A549 (cell line): Measurements from ENCODE around the gene ZCWPW1. TPM values are rescaled to one million over a fixed set of nuclear protein-coding genes. Genes with fewer than 3 reads are reported as not detected.

Source experiments
- ATAC-seq, 2 experiments: fragments of 200-7000 bp in 1 of 2; fragments of >200 bp in 1 of 2; cut with Nextera tagmentation in 1 of 2; cut with Tn5 transposase in 1 of 2; 3 replicates each; pipeline versions ENCODE4 v1.8.0 to v1.9.1; 2018 to 2020; ENCODE audit warnings: mild to moderate bottlenecking in 1 of 2, moderate library complexity in 1 of 2
- CTCF ChIA-PET: fragments of 300-600 bp; sonication (Branson Sonifier 250); formaldehyde crosslinking; extraction: SDS; loops from one replicate; lab custom pipeline; 2021; ENCODE audit warnings: antibody characterized with exemption, inconsistent platforms; lab: Yijun Ruan, JAX
- POLR2A ChIA-PET: fragments of 350-600 bp; formaldehyde crosslinking; extraction: SDS; loops from one replicate; lab custom pipeline; 2021; ENCODE audit warnings: antibody characterized with exemption, inconsistent platforms; lab: Yijun Ruan, JAX
- DNase-seq, 2 experiments: peaks; one replicate each; pipeline versions ENCODE4 v3.0.0 to v3.0.0-alpha.2; 2011 to 2016; ENCODE audit warnings: low read depth in 1 of 2, low spot score in 1 of 2
- FAIRE-seq: peaks from 2 replicates; lab custom pipeline; 2011; peaks lifted over from hg19 to GRCh38; lab: Jason Lieb, UNC
- H3K27ac ChIP-seq, 2 experiments: fragments of >200 bp; sonication (Bioruptor Twin); formaldehyde crosslinking; 3 replicates each; pipeline ENCODE4 v1.5.1; 2016 to 2017
- H3K4me1 ChIP-seq: fragments of >200 bp; sonication (Bioruptor Twin); formaldehyde crosslinking; 3 replicates; pipeline ENCODE4 v1.6.1; 2016
- H3K4me2 ChIP-seq: fragments of >200 bp; sonication (Bioruptor Twin); formaldehyde crosslinking; 3 replicates; pipeline ENCODE4 v1.6.1; 2016
- H3K4me3 ChIP-seq: fragments of >200 bp; sonication (Bioruptor Twin); formaldehyde crosslinking; 3 replicates; pipeline ENCODE4 v1.5.1; 2016
- H3K9me3 ChIP-seq: fragments of >200 bp; sonication (Bioruptor Twin); formaldehyde crosslinking; 3 replicates; pipeline ENCODE4 v1.6.1; 2016
- ATOH8 ChIP-seq: fragments of 250-450 bp; sonication (Bioruptor Pico); IDR thresholded peaks from 2 replicates; pipeline ENCODE4 v1.5.0; 2020; ENCODE audit warnings: low read depth, mild to moderate bottlenecking, moderate library complexity
- BHLHE40 ChIP-seq: IDR thresholded peaks from 2 replicates; pipeline ENCODE4 v1.6.1; 2012; ENCODE audit warnings: low read depth, low read length, inconsistent platforms
- CBX8 ChIP-seq: fragments of 200-600 bp; sonication (generic); IDR thresholded peaks from 2 replicates; pipeline ENCODE4 v1.6.1; 2016
- CEBPB ChIP-seq, 2 experiments: fragments of >200 bp in 1 of 2; sonication (Bioruptor Twin) in 1 of 2; formaldehyde crosslinking in 1 of 2; IDR thresholded peaks; 2 replicates each; pipeline ENCODE4 v1.6.1; 2012 to 2016
- CHD2 ChIP-seq: fragments of 150-350 bp; IDR thresholded peaks from 2 replicates; pipeline ENCODE4 v1.6.1; 2014; ENCODE audit warnings: low read length; ENCODE audit not compliant: partially characterized antibody
- CHD4 ChIP-seq: fragments of 200-600 bp; sonication (generic); IDR thresholded peaks from 2 replicates; pipeline ENCODE4 v1.6.1; 2016; ENCODE audit warnings: antibody characterized with exemption, mild to moderate bottlenecking, borderline replicate concordance
- E2F6 ChIP-seq: IDR thresholded peaks from 2 replicates; pipeline ENCODE4 v1.6.1; 2012; ENCODE audit warnings: low read depth, borderline replicate concordance
- EHF ChIP-seq: fragments of 250-450 bp; sonication (Bioruptor Pico); IDR thresholded peaks from 2 replicates; pipeline ENCODE4 v1.5.0; 2020; ENCODE audit warnings: mild to moderate bottlenecking
- ELK1 ChIP-seq: fragments of 150-350 bp; IDR thresholded peaks from 2 replicates; pipeline ENCODE4 v1.6.1; 2014; ENCODE audit warnings: low read depth, mild to moderate bottlenecking, low read length
- ESRRA ChIP-seq: fragments of 150-350 bp; IDR thresholded peaks from 2 replicates; pipeline ENCODE4 v1.6.1; 2014; ENCODE audit warnings: mild to moderate bottlenecking, low read length, borderline replicate concordance
- FOSB ChIP-seq: fragments of 250-450 bp; sonication (Bioruptor Pico); IDR thresholded peaks from 2 replicates; pipeline ENCODE4 v1.5.0; 2020; ENCODE audit warnings: mild to moderate bottlenecking, moderate library complexity
- HDAC2 ChIP-seq: fragments of 200-600 bp; sonication (generic); IDR thresholded peaks from 2 replicates; pipeline ENCODE4 v1.6.1; 2016
- HOXA7 ChIP-seq: fragments of 250-450 bp; sonication (Bioruptor Pico); IDR thresholded peaks from 2 replicates; pipeline ENCODE4 v1.5.0; 2020; ENCODE audit warnings: mild to moderate bottlenecking, moderate library complexity
- JUNB ChIP-seq: fragments of >200 bp; sonication (Bioruptor Twin); formaldehyde crosslinking; IDR thresholded peaks from 2 replicates; pipeline ENCODE4 v1.6.1; 2016
- KDM5A ChIP-seq: fragments of 200-600 bp; sonication (generic); IDR thresholded peaks from 2 replicates; pipeline ENCODE4 v1.6.1; 2016; ENCODE audit warnings: antibody characterized with exemption, mild to moderate bottlenecking
- MAFK ChIP-seq: fragments of 450-650 bp; IDR thresholded peaks from 2 replicates; pipeline ENCODE4 v1.6.1; 2014; ENCODE audit not compliant: partially characterized antibody
- NR3C1 ChIP-seq: fragments of >200 bp; sonication (Bioruptor Twin); formaldehyde crosslinking; IDR thresholded peaks from 3 replicates; pipeline ENCODE4 v1.6.1; 2017
- PBX3 ChIP-seq: IDR thresholded peaks from 2 replicates; pipeline ENCODE4 v1.6.1; 2012
- RAD21 ChIP-seq, 2 experiments: fragments of >200 bp in 1 of 2; sonication (Bioruptor Twin) in 1 of 2; formaldehyde crosslinking in 1 of 2; IDR thresholded peaks in 1 of 2; conservative IDR thresholded peaks in 1 of 2; 2 replicates in 1 of 2; 3 replicates in 1 of 2; pipeline ENCODE4 v1.6.1; 2012 to 2018; ENCODE audit warnings: inconsistent platforms in 1 of 2
- RARB ChIP-seq: fragments of 250-450 bp; sonication (Bioruptor Pico); IDR thresholded peaks from 2 replicates; pipeline ENCODE4 v1.8.0; 2021; ENCODE audit warnings: mild to moderate bottlenecking, moderate library complexity
- RCOR1 ChIP-seq: fragments of 150-350 bp; IDR thresholded peaks from 2 replicates; pipeline ENCODE4 v1.6.1; 2014; ENCODE audit warnings: antibody characterized with exemption, low read length, low read depth
- REST ChIP-seq: fragments of 200-600 bp; sonication (generic); IDR thresholded peaks from 2 replicates; pipeline ENCODE4 v1.6.1; 2016; ENCODE audit warnings: antibody characterized with exemption, mild to moderate bottlenecking, moderate library complexity
- RNF2 ChIP-seq: fragments of 200-600 bp; sonication (generic); IDR thresholded peaks from 2 replicates; pipeline ENCODE4 v1.6.1; 2016; ENCODE audit warnings: low read depth, mild to moderate bottlenecking, antibody characterized with exemption, moderate library complexity, borderline replicate concordance
- SMC3 ChIP-seq: fragments of >200 bp; sonication (Bioruptor Twin); formaldehyde crosslinking; IDR thresholded peaks from 3 replicates; pipeline ENCODE4 v1.6.1; 2018; ENCODE audit warnings: inconsistent platforms
- SREBF2 ChIP-seq: fragments of 450-650 bp; IDR thresholded peaks from 2 replicates; pipeline ENCODE4 v1.6.1; 2014; ENCODE audit warnings: mild to moderate bottlenecking, moderate library complexity
- TP53 ChIP-seq: fragments of 250-450 bp; sonication (Bioruptor Pico); IDR thresholded peaks from 2 replicates; pipeline ENCODE4 v1.5.0; 2021; ENCODE audit warnings: mild to moderate bottlenecking, moderate library complexity
- USF2 ChIP-seq: fragments of 450-650 bp; IDR thresholded peaks from 2 replicates; pipeline ENCODE4 v1.6.1; 2014; ENCODE audit warnings: antibody characterized with exemption
- ZSCAN20 ChIP-seq: fragments of 250-450 bp; sonication (Bioruptor Pico); IDR thresholded peaks from 2 replicates; pipeline ENCODE4 v1.8.0; 2022; ENCODE audit warnings: mild to moderate bottlenecking, moderate library complexity
- WGBS: methylation state at CpG from one replicate; pipeline ENCODE4 v1.1.6; 2017; ENCODE audit errors: missing lambda C conversion rate; 5-methylcytosine and 5-hydroxymethylcytosine counted together
- polyA plus RNA-seq, 4 experiments: library from polyadenylated mRNA; depleted of rRNA in 3 of 4; stranded (reverse); fragments of >200 nt; fragmentation: RNase III in 1 of 4; extraction: RNeasy Plus Mini Kit Qiagen cat#74134 plus additional on column Dnase treatment in 1 of 4; gene quantifications; 2 replicates in 3 of 4; 3 replicates in 1 of 4; pipeline ENCODE4 v1.2.3, GENCODE V29; 2011 to 2017

The ZCWPW1 gene
- polyA plus RNA-seq, 2 of the 4 experiments (the other 2 are of a cell fraction): 2.0 to 4.2 TPM

- TF ChIP-seq EHF (CRISPR knock-in tag) (no peak), ELK1 (no peak), ESRRA (no peak), PBX3 (peak; percentile 71; the same call in 1 of the 2 replicates), CBX8 (no peak), HOXA7 (no peak; the same call in 1 of the 2 replicates), SREBF2 (no peak), MAFK (peak; percentile 88), CHD4 (no peak), REST (no peak), RARB (CRISPR knock-in tag) (peak; percentile 92; the same call in 1 of the 2 replicates), BHLHE40 (peak; percentile 100), KDM5A (no peak), CHD2 (no peak), RCOR1 (no peak), ATOH8 (CRISPR knock-in tag) (no peak), SMC3 (no peak), JUNB (no peak), E2F6 (peak; percentile 95), ZSCAN20 (CRISPR knock-in tag) (no peak), CEBPB (IDR thresholded peaks at IDR 0.05) (no peak)
Measured at GRCh38 chr7:100428967-100429636, 599 bp upstream of the ZCWPW1 start (continued).

GRCh38 chr7:100427762-100428198 lies 723 bp downstream of the ZCWPW1 start:
- Histone ChIP-seq H3K4me2 (peak overlapping the region; percentile 88), H3K4me3 (peak overlapping the region; percentile 86), H3K4me1 (peaks cover 26% of the 10 kb centered on the region; the same call in 2 of the 3 replicates), H3K9me3 (peaks cover 5% of the 10 kb centered on the region; the same call in 1 of the 3 replicates), H3K27ac (peak overlapping the region; percentile 93 to 100)
- no peak for ATAC-seq
- DNase-seq: no peak
- no peak for FAIRE-seq
- ChIA-PET POLR2A (interaction anchor here (0.7 to 2.8 kb wide), 21 partner anchors 8 to 1019 kb away, joined by 3 to 23 read pairs (median 7); partner anchors contain the start of genes AGFG2, BUD31, FBXO24 and GPC2), CTCF (interaction anchor here (0.8 to 1.5 kb wide), 4 partner anchors 10 to 26 kb away, joined by 3 to 5 read pairs (median 4); no protein-coding TSS in a partner anchor)
- WGBS: 79% methylated on average over 16 of the region's 16 CpGs
- TF ChIP-seq RAD21 (conservative IDR thresholded peaks at IDR 0.05 in 1 of 2, IDR thresholded peaks at IDR 0.05 in 1 of 2) (no peak), ATOH8 (CRISPR knock-in tag) (peak; percentile 90; the same call in 1 of the 2 replicates), CHD4 (no peak), USF2 (no peak), HDAC2 (peak; percentile 91; the same call in 1 of the 2 replicates), RNF2 (peak; percentile 98), TP53 (CRISPR knock-in tag) (peak; percentile 57; the same call in 1 of the 2 replicates), RARB (CRISPR knock-in tag) (peak; percentile 76; the same call in 1 of the 2 replicates), CBX8 (no peak), FOSB (CRISPR knock-in tag) (no peak), RCOR1 (no peak), NR3C1 (no peak), E2F6 (no peak)
